GM19438 (cell line): ENCODE data around the gene KIF3C.
"Not testable (repeated sequence)": the region's sequence is repeated elsewhere in the genome, so short reads cannot be mapped to it uniquely, and the experiment has no call there.

Experiments used
- ATAC-seq: cut with Tn5 transposase; IDR thresholded peaks from one replicate; pipeline ENCODE4 v1.9.1; 2021; ENCODE audit warnings: low read depth; ENCODE audit not compliant: unreplicated experiment

KIF3C gene

GRCh38 chr2:26000561-26001082 is 18.3 kb upstream of the KIF3C start:
- no peak for ATAC-seq

- ATAC-seq, result not testable (repeated sequence)
These were observed 17.1 kb upstream of the KIF3C start for GRCh38 chr2:25999406-25999805.

- ATAC-seq, result not testable (repeated sequence)
These were observed 16.6 kb upstream of the KIF3C start for GRCh38 chr2:25998816-25999383.

- no peak for ATAC-seq
These were observed 14.5 kb upstream of the KIF3C start for GRCh38 chr2:25996844-25997243.

- ATAC-seq, result no peak
These were observed 12.2 kb upstream of the KIF3C start for GRCh38 chr2:25994509-25994908.

GRCh38 chr2:25993049-25993448 is 10.8 kb upstream of the KIF3C start:
- ATAC-seq, result no peak

- no peak for ATAC-seq
These were observed 10.3 kb upstream of the KIF3C start for GRCh38 chr2:25992556-25992955.

GRCh38 chr2:25991965-25992364 is 9.7 kb upstream of the KIF3C start:
- no peak for ATAC-seq

- no peak for ATAC-seq
These were observed 6.9 kb upstream of the KIF3C start for GRCh38 chr2:25989154-25989553.

- no peak for ATAC-seq
These were observed 5.8 kb upstream of the KIF3C start for GRCh38 chr2:25988134-25988533.

- no peak for ATAC-seq
These were observed 1.4 kb upstream of the KIF3C start for GRCh38 chr2:25983735-25984134.

- no peak for ATAC-seq
These were observed 627 bp upstream of the KIF3C start for GRCh38 chr2:25982968-25983280.

- peak; percentile 30 for ATAC-seq
These were observed 563 bp downstream of the KIF3C start for GRCh38 chr2:25981596-25982272.

GRCh38 chr2:25980951-25981350 is 1.3 kb downstream of the KIF3C start:
- ATAC-seq, result no peak

- ATAC-seq, result no peak
These were observed 2.0 kb downstream of the KIF3C start for GRCh38 chr2:25980076-25980887.

- ATAC-seq, result no peak
These were observed 3.3 kb downstream of the KIF3C start for GRCh38 chr2:25979001-25979400.

GRCh38 chr2:25977768-25978167 is 4.5 kb downstream of the KIF3C start:
- ATAC-seq, result no peak

- ATAC-seq, result no peak
These were observed 5.1 kb downstream of the KIF3C start for GRCh38 chr2:25976983-25977741.

GRCh38 chr2:25972049-25972823 is 10.1 kb downstream of the KIF3C start:
- no peak for ATAC-seq

- ATAC-seq, result no peak
These were observed 10.7 kb downstream of the KIF3C start for GRCh38 chr2:25971596-25971995.
